Muscle of leg (tissue), 16 donors: ENCODE measurements around the gene MICA. TPM values are rescaled to one million over a fixed set of nuclear protein-coding genes. Genes with fewer than 3 reads are reported as not detected.

Experiments
- DNase-seq: peaks from one replicate; pipeline ENCODE4 v3.0.0; 2013
- H3K27ac ChIP-seq: one replicate; pipeline ENCODE4 v1.5.1; 2013; ENCODE audit warnings: mild to moderate bottlenecking, low read length, control low read depth
- H3K27me3 ChIP-seq: one replicate; pipeline ENCODE4 v1.6.1; 2013; ENCODE audit warnings: low read length; ENCODE audit not compliant: control insufficient read depth, insufficient read depth
- H3K36me3 ChIP-seq: one replicate; pipeline ENCODE4 v1.6.1; 2013; ENCODE audit warnings: low read length; ENCODE audit not compliant: control insufficient read depth, insufficient read depth
- H3K4me1 ChIP-seq: one replicate; pipeline ENCODE4 v1.6.1; 2013; ENCODE audit warnings: low read length; ENCODE audit not compliant: control insufficient read depth, insufficient read depth
- H3K4me3 ChIP-seq: one replicate; pipeline ENCODE4 v1.5.1; 2013; ENCODE audit warnings: low read length, control low read depth
- H3K9me3 ChIP-seq: replicated peaks from 2 replicates; pipeline ENCODE4 v1.6.1; 2013; ENCODE audit warnings: low read depth, low read length; ENCODE audit not compliant: control insufficient read depth
- WGBS: methylation state at CpG from one replicate; pipeline ENCODE4 v1.1.5; 2013; ENCODE audit warnings: missing lambda C conversion rate; ENCODE audit not compliant: insufficient coverage; 5-methylcytosine and 5-hydroxymethylcytosine counted together
- long read RNA-seq, 11 donors: transcript quantifications; one replicate each; lab custom pipeline, GENCODE V29; 2026
- polyA plus RNA-seq, 8 donors: library from polyadenylated mRNA; unstranded; fragments of 120-200 nt; gene quantifications; one replicate each; pipeline versions ENCODE4 v1.2.1 to v1.2.3, GENCODE V29; 2013; ENCODE audit warnings: inconsistent platforms in 1 of 8, low replicate concordance in 1 of 8; ENCODE audit not compliant: insufficient read length in 8 of 8, insufficient read depth in 1 of 8
- total RNA-seq: library from RNA; stranded (reverse); fragments of 120-200 nt; gene quantifications from one replicate; pipeline ENCODE4 v1.2.4, GENCODE V29; 2013

Gene MICA
- total RNA-seq (13.0 TPM), polyA plus RNA-seq (10 to 100 TPM in 1 of 8 donors, 1 to 10 TPM in 7; 4.2 to 11.6 (median 6.8) TPM)
- long read RNA-seq, donor 1 = 0 reads
- long read RNA-seq, donor 2 = 0 reads
- long read RNA-seq, donor 3, partial matches to known transcripts = 0 of 1 reads
- long read RNA-seq, donor 3, other reads (novel, unspliced or antisense) = 0 of 1 reads
- long read RNA-seq, donor 4 = 0 reads
- long read RNA-seq, donor 5, partial matches to known transcripts = 0 of 2 reads
- long read RNA-seq, donor 5, other reads (novel, unspliced or antisense) = 0 of 2 reads
- long read RNA-seq, donor 6, partial matches to known transcripts = 0 of 2 reads
- long read RNA-seq, donor 6, other reads (novel, unspliced or antisense) = 0 of 2 reads
- long read RNA-seq, donor 7 = 0 reads
- long read RNA-seq, donor 8, partial matches to known transcripts = 0 of 1 reads
- long read RNA-seq, donor 8, other reads (novel, unspliced or antisense) = 0 of 1 reads
- long read RNA-seq, donor 9 = 0 reads
- long read RNA-seq, donor 10, partial matches to known transcripts = 0 of 3 reads
- long read RNA-seq, donor 10, other reads (novel, unspliced or antisense) = 0 of 3 reads
- long read RNA-seq, donor 11, transcript MICA-209 (6 exons, 1,386 nt) = major isoform, 6 of 6 reads
- long read RNA-seq, donor 11, partial matches to known transcripts = 0 of 6 reads
- long read RNA-seq, donor 11, other reads (novel, unspliced or antisense) = 0 of 6 reads

DNA sequence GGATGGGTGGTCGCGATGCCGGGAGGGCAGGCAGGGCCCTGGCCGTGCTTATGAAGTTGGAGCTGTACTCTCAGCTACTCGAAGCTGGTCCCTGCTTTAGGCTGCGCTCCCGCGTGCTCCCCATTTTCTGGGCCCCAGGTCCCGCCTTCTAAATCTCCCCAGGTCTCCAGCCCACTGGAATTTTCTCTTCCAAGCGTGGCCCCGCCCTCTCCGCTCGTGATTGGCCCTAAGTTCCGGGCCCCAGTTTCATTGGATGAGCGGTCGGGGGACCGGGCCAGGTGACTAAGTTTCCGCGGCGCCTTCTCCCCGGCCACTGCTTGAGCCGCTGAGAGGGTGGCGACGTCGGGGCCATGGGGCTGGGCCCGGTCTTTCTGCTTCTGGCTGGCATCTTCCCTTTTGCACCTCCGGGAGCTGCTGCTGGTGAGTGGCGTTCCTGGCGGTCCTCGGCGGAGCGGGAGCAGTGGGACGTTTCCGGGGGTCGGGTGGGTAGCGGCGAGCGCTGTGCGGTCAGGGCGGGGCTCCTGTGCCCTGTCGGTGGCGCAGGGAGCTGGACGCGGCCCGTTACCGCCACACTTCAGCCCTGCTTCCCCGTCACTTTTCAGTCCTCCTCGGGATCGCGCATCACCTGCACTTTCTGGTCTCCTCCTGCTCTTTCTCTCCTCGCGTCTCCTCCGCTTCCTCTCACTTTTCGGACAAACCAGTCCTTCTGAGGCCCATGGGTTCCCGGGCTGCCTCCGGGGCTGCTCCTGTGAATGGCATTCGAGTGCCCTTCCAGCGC lies at the start of gene MICA:
Gene MICA (plus strand): TSS at position 313 of the 778 bp plus-strand sequence. CDS start 38 bp downstream, at position 351.
- peak; percentile 96 for DNase-seq
- H3K27ac ChIP-seq = peak within 1 kb of the TSS; percentile 37
- 0% methylated on average over 40 of the region's 58 CpGs for WGBS
- peak within 1 kb of the TSS; percentile 70 for H3K4me3 ChIP-seq
- H3K4me1 ChIP-seq = peaks cover 27% of the 10 kb centered on the region
- no peaks in the 10 kb centered on the region for H3K36me3 ChIP-seq
- H3K9me3 ChIP-seq = no peaks in the 10 kb centered on the region
- peaks cover 41% of the 10 kb centered on the region for H3K27me3 ChIP-seq

DNA sequence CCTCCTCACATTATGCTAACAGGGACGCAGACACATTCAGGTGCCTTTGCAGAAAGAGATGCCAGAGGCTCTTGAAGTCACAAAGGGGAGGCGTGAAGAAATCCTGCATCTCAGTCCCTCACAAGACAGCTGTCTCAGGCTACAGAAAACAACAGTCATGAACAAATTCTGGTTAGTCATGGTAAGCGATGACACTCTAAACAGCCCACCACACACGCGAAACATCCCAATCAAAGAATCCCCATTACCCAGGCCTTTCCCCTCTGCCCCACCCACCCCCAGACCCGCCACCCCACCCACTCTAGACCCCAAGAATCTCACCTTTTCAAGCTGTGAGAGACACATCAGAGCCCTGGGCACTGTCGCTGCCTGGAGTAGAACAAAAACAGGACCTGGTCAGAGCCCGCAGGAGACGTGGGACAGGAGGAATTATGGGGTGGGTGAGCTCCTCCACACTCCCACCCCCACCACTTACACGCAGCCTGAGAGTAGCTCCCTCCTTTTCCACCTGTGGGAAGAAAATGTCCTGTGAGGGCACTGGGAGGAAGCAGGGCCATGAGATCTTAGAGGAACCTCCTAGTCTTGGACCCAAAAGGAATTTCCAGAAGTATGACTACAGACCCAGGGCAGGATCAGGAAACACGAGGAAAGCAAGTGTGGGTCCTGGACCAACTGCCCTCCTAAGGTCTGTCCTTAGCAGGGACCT lies 49.1 kb upstream of the MICA start:
- Histone ChIP-seq H3K36me3 (peaks cover 17% of the 10 kb centered on the region), H3K27ac (no peak overlapping the region), H3K27me3 (peaks cover 31% of the 10 kb centered on the region), H3K4me3 (no peak overlapping the region), H3K9me3 (no peaks in the 10 kb centered on the region), H3K4me1 (peaks cover 9% of the 10 kb centered on the region)
- DNase-seq = no peak
- WGBS = 60% methylated on average over 1 of the region's 11 CpGs

DNA sequence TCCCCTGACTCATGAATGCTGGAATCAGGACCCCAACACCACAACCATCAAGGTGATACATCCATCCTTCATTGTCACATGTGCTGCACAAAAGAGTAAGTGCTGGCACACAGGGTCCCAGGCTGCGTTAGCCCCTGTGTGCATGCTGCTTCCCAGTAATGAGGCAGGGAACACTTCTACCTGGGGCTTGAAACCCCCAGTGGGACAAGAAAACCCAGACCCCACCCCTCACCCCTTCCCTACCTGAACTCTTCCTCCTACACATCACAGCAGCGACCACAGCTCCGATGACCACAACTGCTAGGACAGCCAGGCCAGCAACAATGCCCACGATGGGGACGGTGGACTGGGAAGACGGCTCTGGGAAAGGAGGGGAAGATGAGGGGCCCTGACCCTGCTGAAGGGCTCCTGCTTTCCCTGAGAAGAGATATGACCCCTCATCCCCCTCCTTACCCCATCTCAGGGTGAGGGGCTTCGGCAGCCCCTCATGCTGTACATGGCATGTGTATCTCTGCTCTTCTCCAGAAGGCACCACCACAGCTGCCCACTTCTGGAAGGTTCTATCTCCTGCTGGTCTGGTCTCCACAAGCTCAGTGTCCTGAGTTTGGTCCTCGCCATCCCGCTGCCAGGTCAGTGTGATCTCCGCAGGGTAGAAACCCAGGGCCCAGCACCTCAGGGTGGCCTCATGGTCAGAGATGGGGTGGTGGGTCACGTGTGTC lies 48.4 kb upstream of the MICA start:
- Histone ChIP-seq H3K4me3 (peak overlapping the region; percentile 68), H3K27ac (no peak overlapping the region), H3K36me3 (peaks cover 17% of the 10 kb centered on the region), H3K4me1 (peaks cover 9% of the 10 kb centered on the region), H3K27me3 (peaks cover 31% of the 10 kb centered on the region), H3K9me3 (no peaks in the 10 kb centered on the region)
- no peak for DNase-seq
- 79% methylated on average over 7 of the region's 11 CpGs for WGBS

DNA sequence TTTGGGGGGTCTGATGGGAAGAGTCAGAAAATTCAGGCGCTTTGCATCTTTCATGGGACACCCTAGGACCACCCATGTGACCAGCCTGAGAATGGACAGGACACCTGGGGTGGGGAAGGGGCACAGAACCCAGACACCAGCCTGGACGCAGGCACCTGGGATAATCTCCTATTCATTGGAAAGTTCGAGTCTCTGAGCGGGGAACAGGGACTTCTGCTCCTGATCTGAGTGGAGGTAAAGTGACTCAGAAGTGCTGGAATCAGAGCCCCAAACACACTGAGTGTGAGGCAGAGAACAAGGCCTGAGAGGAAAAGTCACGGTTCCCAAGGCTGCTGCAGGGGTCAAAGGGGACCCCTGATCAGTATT lies 47.8 kb upstream of the MICA start:
- peak overlapping the region; percentile 68 for H3K4me3 ChIP-seq
- peaks cover 29% of the 10 kb centered on the region for H3K27me3 ChIP-seq
- no peak for DNase-seq
- 79% methylated on average over 4 of the region's 5 CpGs for WGBS
- H3K9me3 ChIP-seq = no peaks in the 10 kb centered on the region
- H3K4me1 ChIP-seq = peaks cover 9% of the 10 kb centered on the region
- no peak overlapping the region for H3K27ac ChIP-seq
- H3K36me3 ChIP-seq = peaks cover 17% of the 10 kb centered on the region

GRCh38 chr6:31356216-31356945 lies 47.0 kb upstream of the MICA start:
- DNase-seq = peak; percentile 16
- H3K9me3 ChIP-seq = no peaks in the 10 kb centered on the region
- 1% methylated on average over 23 of the region's 83 CpGs for WGBS

DNA sequence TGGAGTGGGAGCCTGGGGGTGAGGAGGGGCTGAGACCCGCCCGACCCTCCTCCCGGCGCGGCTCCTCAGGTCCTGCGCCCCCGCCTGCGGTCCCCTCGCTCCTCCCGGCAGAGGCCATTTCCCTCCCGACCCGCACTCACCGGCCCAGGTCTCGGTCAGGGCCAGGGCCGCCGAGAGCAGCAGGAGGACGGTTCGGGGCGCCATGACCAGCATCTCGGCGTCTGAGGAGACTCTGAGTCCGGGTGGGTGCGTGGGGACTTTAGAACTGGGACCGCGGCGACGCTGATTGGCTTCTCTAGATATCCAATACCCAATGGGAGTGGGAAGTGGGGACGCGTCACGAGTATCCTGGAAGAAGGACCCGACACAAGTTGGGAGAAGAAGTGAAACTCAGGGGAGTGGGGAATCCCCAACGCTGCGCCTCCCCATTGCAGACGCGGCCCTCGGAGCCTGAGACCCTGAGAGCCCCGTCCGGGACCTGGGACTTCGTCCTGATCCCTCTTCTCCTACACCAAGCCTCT lies 46.4 kb upstream of the MICA start, which contains the start of gene HLA-B:
Gene HLA-B (minus strand): TSS at position 234 of the 521 bp plus-strand sequence. CDS start 21 bp downstream, at position 213.
- peak; percentile 89 for DNase-seq
- H3K9me3 ChIP-seq = no peaks in the 10 kb centered on the region
- H3K4me3 ChIP-seq = peak within 1 kb of the TSS; percentile 68
- H3K27ac ChIP-seq = peak within 1 kb of the TSS; percentile 80
- peaks cover 29% of the 10 kb centered on the region for H3K27me3 ChIP-seq
- WGBS = 1% methylated on average over 15 of the region's 39 CpGs
- peaks cover 9% of the 10 kb centered on the region for H3K4me1 ChIP-seq
- peaks cover 17% of the 10 kb centered on the region for H3K36me3 ChIP-seq

More at GRCh38 chr6:31356216-31356945, 47.0 kb upstream of the MICA start:
- peaks cover 29% of the 10 kb centered on the region for H3K27me3 ChIP-seq
- peaks cover 9% of the 10 kb centered on the region for H3K4me1 ChIP-seq
- peak overlapping the region; percentile 80 for H3K27ac ChIP-seq
- peak overlapping the region; percentile 68 for H3K4me3 ChIP-seq
- peaks cover 17% of the 10 kb centered on the region for H3K36me3 ChIP-seq

DNA sequence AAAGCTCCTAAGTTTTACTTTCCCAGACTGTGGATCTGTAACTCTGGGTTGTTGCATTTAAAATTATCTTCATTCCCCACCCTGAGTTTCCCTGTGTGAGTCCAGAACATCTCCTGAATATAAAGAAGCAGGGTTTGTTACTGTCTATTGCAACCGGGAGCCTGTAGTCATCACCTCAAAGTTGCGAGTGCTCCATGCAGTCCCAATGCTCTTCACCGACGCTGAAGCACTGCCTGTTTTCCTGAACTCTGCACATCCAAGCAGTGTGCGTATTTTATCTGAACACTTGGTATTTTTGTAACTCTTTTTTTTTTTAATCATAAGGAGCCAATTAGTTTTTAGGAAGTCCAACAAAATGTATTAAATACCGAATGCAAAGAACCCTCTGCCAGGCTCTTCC lies 45.5 kb upstream of the MICA start:
- Histone ChIP-seq H3K4me3 (no peak overlapping the region), H3K4me1 (peaks cover 9% of the 10 kb centered on the region), H3K27me3 (peaks cover 26% of the 10 kb centered on the region), H3K36me3 (peaks cover 17% of the 10 kb centered on the region), H3K9me3 (no peaks in the 10 kb centered on the region), H3K27ac (no peak overlapping the region)
- WGBS = 52% methylated on average over 4 of the region's 6 CpGs
- DNase-seq = no peak

DNA sequence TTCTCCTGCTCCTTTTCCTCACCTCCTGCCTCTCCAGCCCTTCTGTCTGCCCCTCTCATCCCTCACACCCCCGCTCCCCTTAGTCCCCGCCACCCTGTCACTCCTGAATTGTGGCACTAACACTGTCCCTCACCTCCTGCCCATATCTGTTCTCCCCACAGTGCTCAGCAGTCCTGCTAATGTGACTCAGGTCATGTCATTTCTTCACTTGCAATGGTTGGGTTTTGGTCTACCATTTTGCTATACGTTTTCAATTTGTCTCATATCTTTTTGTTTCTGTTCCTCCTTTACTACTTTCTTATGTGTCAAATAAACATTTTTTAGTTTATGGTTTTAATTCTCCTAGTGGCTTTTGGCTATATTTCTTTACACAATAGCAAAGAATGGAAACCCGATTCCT lies 45.1 kb upstream of the MICA start:
- Histone ChIP-seq H3K27me3 (peaks cover 26% of the 10 kb centered on the region), H3K4me3 (no peak overlapping the region), H3K36me3 (peaks cover 17% of the 10 kb centered on the region), H3K27ac (no peak overlapping the region), H3K4me1 (peaks cover 9% of the 10 kb centered on the region), H3K9me3 (no peaks in the 10 kb centered on the region)
- no peak for DNase-seq
- no CpG with 5 or more reads among the region's 4 CpGs for WGBS
